Caco-2 (cell line): ENCODE results near the gene PUM1. TPM values are rescaled to one million over a fixed set of nuclear protein-coding genes. Genes with fewer than 3 reads are reported as not detected.

Experiments
- BruUV-seq: library from RNA; stranded (reverse); fragments of 400-500 nt; replicated peaks from 2 replicates; lab custom pipeline; 2021; lab: Mats Ljungman, UMichigan
- CTCF ChIA-PET: fragments of 300-600 bp; sonication (Branson Sonifier 250); formaldehyde crosslinking; loops from one replicate; lab custom pipeline; 2022; ENCODE audit warnings: antibody characterized with exemption; lab: Charles Lee
- POLR2A ChIA-PET: fragments of 300-600 bp; sonication (Branson Sonifier 250); formaldehyde crosslinking; loops from one replicate; lab custom pipeline; 2022; ENCODE audit warnings: antibody characterized with exemption; lab: Charles Lee
- DNase-seq, 2 experiments: peaks; one replicate each; pipeline versions ENCODE4 v3.0.0 to v3.0.0-alpha.2; 2020 to 2022
- H3K27me3 ChIP-seq: replicated peaks from 2 replicates; pipeline ENCODE4 v1.6.0; 2011; ENCODE audit warnings: low read length; ENCODE audit not compliant: control insufficient read depth, insufficient read depth
- H3K36me3 ChIP-seq: 2 replicates; pipeline ENCODE4 v1.5.1; 2011; ENCODE audit warnings: low read length; ENCODE audit not compliant: control insufficient read depth, insufficient read depth
- H3K4me1 ChIP-seq: fragments of 250-450 bp; sonication (Bioruptor Pico); 2 replicates; pipeline ENCODE4 v1.5.1; 2020; ENCODE audit warnings: mild to moderate bottlenecking
- H3K4me3 ChIP-seq: 2 replicates; pipeline ENCODE4 v1.5.1; 2011; ENCODE audit warnings: low read depth, mild to moderate bottlenecking, control low read depth, low read length
- H3K9me3 ChIP-seq: fragments of 250-450 bp; sonication (Bioruptor Pico); 2 replicates; pipeline ENCODE4 v1.5.1; 2020; ENCODE audit warnings: mild to moderate bottlenecking, moderate library complexity
- H3K27ac Mint-ChIP-seq: one replicate; pipeline ENCODE4 v1.8.0; 2022; ENCODE audit warnings: mixed read lengths; ENCODE audit not compliant: unreplicated experiment
- H3K27me3 Mint-ChIP-seq: one replicate; pipeline ENCODE4 v1.8.0; 2022; ENCODE audit warnings: mixed read lengths; ENCODE audit not compliant: insufficient read depth, unreplicated experiment
- H3K36me3 Mint-ChIP-seq: one replicate; pipeline ENCODE4 v1.8.0; 2022; ENCODE audit warnings: mild to moderate bottlenecking, mixed read lengths; ENCODE audit not compliant: insufficient read depth, unreplicated experiment
- H3K4me1 Mint-ChIP-seq: one replicate; pipeline ENCODE4 v1.8.0; 2022; ENCODE audit warnings: low read depth, mixed read lengths; ENCODE audit not compliant: unreplicated experiment
- H3K4me3 Mint-ChIP-seq: one replicate; pipeline ENCODE4 v1.8.0; 2022; ENCODE audit warnings: mild to moderate bottlenecking, moderate library complexity, mixed read lengths; ENCODE audit not compliant: unreplicated experiment
- H3K9me3 Mint-ChIP-seq: one replicate; pipeline ENCODE4 v1.8.0; 2022; ENCODE audit warnings: mixed read lengths; ENCODE audit not compliant: unreplicated experiment
- intact Hi-C: fragments of 100-400 bp; cut with micrococcal nuclease; formaldehyde crosslinking; loops from one replicate; pipeline ENCODE4 v1.10.0; 2022; ENCODE audit not compliant: unreplicated experiment
- total RNA-seq: library from RNA; stranded (reverse); gene quantifications from 2 replicates; pipeline ENCODE4 v1.2.3, GENCODE V29; 2022
- TF ChIP-seq, protein P1 (sequence below), 2 experiments: fragments of 200-600 bp in 1 of 2; IDR thresholded peaks; 1 replicate in 1 of 2; 2 replicates in 1 of 2; pipeline versions ENCODE4 v1.5.1 to v1.8.0; 2011 to 2022; ENCODE audit warnings: antibody characterized with exemption in 1 of 2, control low read depth in 1 of 2, inconsistent platforms in 1 of 2, low read depth in 1 of 2, low read length in 1 of 2, mild to moderate bottlenecking in 1 of 2, moderate library complexity in 1 of 2; ENCODE audit not compliant: insufficient read depth in 1 of 2, severe bottlenecking in 1 of 2, unreplicated experiment in 1 of 2

PUM1 gene
- total RNA-seq, 1 experiment from 2014 or later = 93.7 TPM

DNA sequence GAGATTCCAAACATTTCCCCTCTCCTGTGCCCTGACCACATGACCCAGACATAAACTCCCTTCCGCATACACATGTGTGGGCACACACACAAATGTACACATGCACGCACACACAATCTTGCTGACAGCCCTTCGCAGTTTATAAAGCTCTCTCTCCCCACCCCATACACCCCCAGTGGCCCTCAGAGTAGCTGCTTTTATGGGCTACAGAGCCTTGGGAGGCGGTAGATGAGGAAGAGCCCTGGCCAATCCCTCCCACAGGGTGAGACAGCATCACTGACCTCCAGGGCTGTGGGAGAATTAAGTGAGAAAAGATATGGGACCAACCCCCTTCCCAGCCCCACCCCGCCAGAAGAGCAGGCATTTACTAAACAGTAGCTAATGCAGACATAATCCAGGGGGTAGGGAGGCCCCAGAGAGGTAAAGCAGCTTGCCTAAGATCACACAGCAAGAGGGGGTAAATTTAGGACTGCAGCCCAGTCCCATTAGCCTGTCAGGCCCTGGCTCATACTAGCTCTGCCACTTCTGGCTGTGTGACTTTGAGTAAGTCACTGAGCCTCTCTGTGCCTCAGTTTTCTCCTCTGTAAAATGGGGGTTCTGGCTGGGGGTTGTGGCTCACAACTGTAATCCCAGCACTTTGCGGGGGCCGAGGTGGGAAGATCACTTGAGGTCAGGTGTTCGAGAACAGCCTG is 162.0 kb downstream of the PUM1 start:
- CTCF ChIA-PET = interaction anchor here (0.6 kb wide), 1 partner anchor 185 kb away, joined by 3 read pairs; no protein-coding TSS in a partner anchor
- Mint-ChIP-seq H3K36me3 (no peaks in the 10 kb centered on the region), H3K27me3 (no peaks in the 10 kb centered on the region), H3K9me3 (no peaks in the 10 kb centered on the region), H3K27ac (no peak overlapping the region), H3K4me1 (no peaks in the 10 kb centered on the region), H3K4me3 (no peak overlapping the region)
- Histone ChIP-seq H3K27me3 (no peaks in the 10 kb centered on the region; the same call in 1 of the 2 replicates), H3K9me3 (no peaks in the 10 kb centered on the region), H3K4me1 (no peaks in the 10 kb centered on the region), H3K4me3 (no peak overlapping the region), H3K36me3 (no peaks in the 10 kb centered on the region)
- POLR2A ChIA-PET = no interaction called here
- intact Hi-C loops = no loop called here
- BruUV-seq = no TSS peak
- TF ChIP-seq, protein P1, sequence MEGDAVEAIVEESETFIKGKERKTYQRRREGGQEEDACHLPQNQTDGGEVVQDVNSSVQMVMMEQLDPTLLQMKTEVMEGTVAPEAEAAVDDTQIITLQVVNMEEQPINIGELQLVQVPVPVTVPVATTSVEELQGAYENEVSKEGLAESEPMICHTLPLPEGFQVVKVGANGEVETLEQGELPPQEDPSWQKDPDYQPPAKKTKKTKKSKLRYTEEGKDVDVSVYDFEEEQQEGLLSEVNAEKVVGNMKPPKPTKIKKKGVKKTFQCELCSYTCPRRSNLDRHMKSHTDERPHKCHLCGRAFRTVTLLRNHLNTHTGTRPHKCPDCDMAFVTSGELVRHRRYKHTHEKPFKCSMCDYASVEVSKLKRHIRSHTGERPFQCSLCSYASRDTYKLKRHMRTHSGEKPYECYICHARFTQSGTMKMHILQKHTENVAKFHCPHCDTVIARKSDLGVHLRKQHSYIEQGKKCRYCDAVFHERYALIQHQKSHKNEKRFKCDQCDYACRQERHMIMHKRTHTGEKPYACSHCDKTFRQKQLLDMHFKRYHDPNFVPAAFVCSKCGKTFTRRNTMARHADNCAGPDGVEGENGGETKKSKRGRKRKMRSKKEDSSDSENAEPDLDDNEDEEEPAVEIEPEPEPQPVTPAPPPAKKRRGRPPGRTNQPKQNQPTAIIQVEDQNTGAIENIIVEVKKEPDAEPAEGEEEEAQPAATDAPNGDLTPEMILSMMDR (IDR thresholded peaks at IDR 0.05; ENCODE audit: insufficient read depth in 1 of 2, low read depth in 1 of 2, low read length in 1 of 2, severe bottlenecking in 1 of 2, unreplicated experiment in 1 of 2) = no peak
- DNase-seq = no peak

DNA sequence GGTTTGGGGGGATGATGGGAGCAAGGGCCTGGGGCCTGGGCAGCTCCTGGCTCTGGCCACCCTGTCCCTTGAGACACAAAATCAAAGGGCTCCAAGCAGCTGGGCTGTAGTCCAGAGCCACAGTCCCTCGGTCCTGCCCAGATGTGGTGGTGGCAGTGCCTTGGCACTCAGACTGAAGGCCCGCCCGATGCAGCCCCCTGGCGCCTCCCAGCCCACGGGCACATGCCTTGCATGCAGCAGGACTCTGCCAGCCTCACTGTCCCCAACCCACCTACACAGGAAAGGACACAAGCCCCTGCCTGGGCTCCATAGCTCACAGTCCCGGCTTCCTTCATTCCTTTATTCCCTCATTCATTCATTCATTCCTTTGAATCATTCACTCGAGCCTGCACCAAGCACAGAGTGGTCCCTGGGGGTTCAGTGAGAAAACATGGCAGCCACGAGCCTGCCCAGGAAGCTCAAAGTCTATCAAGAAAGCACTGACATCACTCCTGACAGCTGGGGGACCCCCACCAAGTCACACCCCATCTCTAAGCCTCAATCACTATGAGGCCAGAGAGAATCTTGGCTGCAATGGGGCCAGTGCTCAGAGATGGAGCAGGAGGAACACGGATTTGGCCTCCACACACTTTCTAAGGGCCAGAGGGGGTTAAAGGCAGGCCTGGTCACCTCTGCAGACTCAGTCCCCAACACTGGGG is 162.8 kb downstream of the PUM1 start:
- Mint-ChIP-seq H3K27me3 (no peaks in the 10 kb centered on the region), H3K36me3 (no peaks in the 10 kb centered on the region), H3K9me3 (no peaks in the 10 kb centered on the region), H3K4me1 (no peaks in the 10 kb centered on the region), H3K27ac (no peak overlapping the region), H3K4me3 (no peak overlapping the region)
- no peak for DNase-seq
- Histone ChIP-seq H3K4me1 (no peaks in the 10 kb centered on the region), H3K4me3 (no peak overlapping the region), H3K36me3 (no peaks in the 10 kb centered on the region), H3K27me3 (no peaks in the 10 kb centered on the region; the same call in 1 of the 2 replicates), H3K9me3 (no peaks in the 10 kb centered on the region)
- ChIA-PET CTCF (no interaction called here), POLR2A (no interaction called here)
- no TSS peak for BruUV-seq
- intact Hi-C loops = no loop called here
- TF ChIP-seq, protein P1 (IDR thresholded peaks at IDR 0.05; ENCODE audit: insufficient read depth in 1 of 2, low read depth in 1 of 2, low read length in 1 of 2, severe bottlenecking in 1 of 2, unreplicated experiment in 1 of 2) = no peak

DNA sequence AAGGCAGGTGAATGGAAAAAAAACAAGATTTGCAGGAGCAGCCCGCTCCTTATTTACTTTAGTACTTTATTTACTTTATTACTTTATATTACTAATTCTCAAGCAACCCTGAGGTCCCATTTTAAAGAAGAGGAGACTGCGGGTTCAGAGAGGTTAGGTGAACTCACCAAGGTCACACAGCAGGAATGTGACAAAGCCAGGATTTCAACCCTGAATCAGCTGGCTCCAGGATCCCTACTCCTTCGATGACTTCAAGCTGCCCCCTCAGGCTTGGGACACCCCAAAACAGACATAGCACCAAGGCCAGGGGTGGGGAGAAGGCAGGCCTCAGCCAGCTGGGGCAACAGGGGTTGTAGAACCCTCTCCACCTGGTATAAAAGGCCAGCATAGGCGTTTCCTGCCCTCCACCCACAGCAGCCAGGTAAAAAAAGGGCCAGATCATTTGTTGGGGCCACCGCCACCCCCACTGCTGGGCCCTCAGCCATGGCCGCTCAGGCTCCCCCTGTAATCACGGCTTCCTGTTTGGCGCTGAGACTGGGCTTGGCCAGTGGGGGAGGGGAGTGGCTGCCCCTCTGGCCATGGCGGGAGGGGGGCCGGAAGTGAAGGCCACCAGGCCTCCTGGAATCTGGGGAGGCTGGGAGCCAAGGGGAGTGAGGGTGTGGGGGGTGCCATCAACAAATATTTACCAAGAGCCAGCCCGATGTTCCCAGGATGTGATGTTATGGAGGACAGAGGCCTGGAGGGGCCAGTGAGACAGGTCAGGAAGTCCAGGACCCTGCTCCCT is 163.5 kb downstream of the PUM1 start:
- no peaks in the 10 kb centered on the region for H3K36me3 Mint-ChIP-seq
- ChIA-PET POLR2A (no interaction called here), CTCF (no interaction called here)
- H3K4me3 Mint-ChIP-seq = no peak overlapping the region
- no peak overlapping the region for H3K4me3 ChIP-seq
- no peaks in the 10 kb centered on the region for H3K27me3 ChIP-seq
- H3K4me1 Mint-ChIP-seq = no peaks in the 10 kb centered on the region
- H3K9me3 Mint-ChIP-seq = no peaks in the 10 kb centered on the region
- no peaks in the 10 kb centered on the region for H3K36me3 ChIP-seq
- TF ChIP-seq, protein P1 (IDR thresholded peaks at IDR 0.05; ENCODE audit: insufficient read depth in 1 of 2, low read depth in 1 of 2, low read length in 1 of 2, severe bottlenecking in 1 of 2, unreplicated experiment in 1 of 2) = no peak
- no peaks in the 10 kb centered on the region for H3K9me3 ChIP-seq
- no peaks in the 10 kb centered on the region for H3K27me3 Mint-ChIP-seq
- no peak for DNase-seq
- no peak overlapping the region for H3K27ac Mint-ChIP-seq
- no TSS peak for BruUV-seq
- intact Hi-C loops = no loop called here
- H3K4me1 ChIP-seq = no peaks in the 10 kb centered on the region
